CD8-positive, alpha-beta memory T cell (primary cell): ENCODE measurements around the gene INPP1. TPM values are rescaled to one million over a fixed set of nuclear protein-coding genes. Genes with fewer than 3 reads are reported as not detected.
"Not testable (repeated sequence)": the region's sequence is repeated elsewhere in the genome, so short reads cannot be mapped to it uniquely, and the experiment has no call there.

Experiments
- CTCF ChIA-PET: fragments of 350-600 bp; sonication (Branson Sonifier 250); formaldehyde crosslinking; loops from one replicate; lab custom pipeline; 2021; ENCODE audit warnings: antibody characterized with exemption; lab: Charles Lee
- POLR2A ChIA-PET: fragments of 350-600 bp; sonication (Branson Sonifier 250); formaldehyde crosslinking; loops from one replicate; lab custom pipeline; 2021; ENCODE audit warnings: antibody characterized with exemption; lab: Charles Lee
- DNase-seq, 5 donors: peaks; one replicate each; pipeline versions ENCODE4 v3.0.0 to v3.0.0-alpha.2; 2020 to 2022; ENCODE audit warnings: mixed read lengths in 1 of 5
- H3K27ac ChIP-seq: one replicate; pipeline ENCODE4 v1.7.0; 2013; ENCODE audit warnings: low read depth, mild to moderate bottlenecking, low read length, moderate library complexity
- H3K27me3 ChIP-seq: 2 replicates; pipeline ENCODE4 v1.7.0; 2013; ENCODE audit warnings: low read length, mild to moderate bottlenecking; ENCODE audit not compliant: insufficient read depth, poor library complexity, severe bottlenecking
- H3K36me3 ChIP-seq: 2 replicates; pipeline ENCODE4 v1.7.0; 2013; ENCODE audit warnings: mild to moderate bottlenecking, low read length, moderate library complexity; ENCODE audit not compliant: insufficient read depth
- H3K4me1 ChIP-seq: 2 replicates; pipeline ENCODE4 v1.7.0; 2013; ENCODE audit warnings: mild to moderate bottlenecking, low read length, moderate library complexity; ENCODE audit not compliant: insufficient read depth
- H3K4me3 ChIP-seq: 2 replicates; pipeline ENCODE4 v1.7.0; 2013; ENCODE audit warnings: mild to moderate bottlenecking, low read length
- H3K9me3 ChIP-seq: 2 replicates; pipeline ENCODE4 v1.7.0; 2013; ENCODE audit warnings: mild to moderate bottlenecking, low read length
- H3K27ac Mint-ChIP-seq, 8 donors: one replicate each; pipeline ENCODE4 v1.8.0; 2020 to 2021; ENCODE audit warnings: mixed read lengths in 8 of 8, mild to moderate bottlenecking in 6 of 8, inconsistent platforms in 3 of 8, moderate library complexity in 3 of 8
- H3K27me3 Mint-ChIP-seq, 2 donors: one replicate each; pipeline ENCODE4 v1.8.0; 2020 to 2021; ENCODE audit warnings: mixed read lengths in 2 of 2, mild to moderate bottlenecking in 1 of 2, moderate library complexity in 1 of 2
- H3K36me3 Mint-ChIP-seq, 3 donors: one replicate each; pipeline ENCODE4 v1.8.0; 2020 to 2021; ENCODE audit warnings: mixed read lengths in 3 of 3, inconsistent platforms in 1 of 3, mild to moderate bottlenecking in 1 of 3
- H3K4me1 Mint-ChIP-seq, 3 donors: one replicate each; pipeline ENCODE4 v1.8.0; 2020 to 2021; ENCODE audit warnings: mixed read lengths in 3 of 3, inconsistent platforms in 1 of 3, mild to moderate bottlenecking in 1 of 3
- H3K4me3 Mint-ChIP-seq, 7 donors: one replicate each; pipeline ENCODE4 v1.8.0; 2020 to 2021; ENCODE audit warnings: mixed read lengths in 7 of 7, mild to moderate bottlenecking in 6 of 7, moderate library complexity in 4 of 7, inconsistent platforms in 2 of 7
- H3K9me3 Mint-ChIP-seq, 5 donors: one replicate each; pipeline ENCODE4 v1.8.0; 2020 to 2022; ENCODE audit warnings: mixed read lengths in 5 of 5, mild to moderate bottlenecking in 3 of 5, moderate library complexity in 2 of 5, inconsistent platforms in 1 of 5
- polyA plus RNA-seq: library from polyadenylated mRNA; unstranded; fragments of 300-500 nt; fragmentation: Illumina TruSeq; gene quantifications from one replicate; pipeline ENCODE4 v1.2.3, GENCODE V29; 2021
- total RNA-seq, 2 experiments: library from RNA; stranded (reverse); gene quantifications; one replicate each; pipeline ENCODE4 v1.2.3, GENCODE V29; 2021

INPP1 gene
- total RNA-seq: 10 to 100 TPM; 13.4 to 15.9 TPM
- 5.5 TPM for polyA plus RNA-seq

- peak within 1 kb of the TSS; percentile 39 to 95 (median 86) for H3K27ac Mint-ChIP-seq
- H3K4me3 Mint-ChIP-seq: peak within 1 kb of the TSS; percentile 81 to 93 (median 93)
- peaks cover 14 to 29% (median 22%) of the 10 kb centered on the region in 3 donors for H3K4me1 Mint-ChIP-seq
- Histone ChIP-seq H3K9me3 (no peaks in the 10 kb centered on the region), H3K27me3 (no peaks in the 10 kb centered on the region), H3K4me3 (peak within 1 kb of the TSS; percentile 56), H3K27ac (peak within 1 kb of the TSS; percentile 13), H3K4me1 (peaks cover 14% of the 10 kb centered on the region), H3K36me3 (no peaks in the 10 kb centered on the region)
- ChIA-PET CTCF (interaction anchor here (1.2 to 1.6 kb wide), 3 partner anchors 11 to 25 kb away, joined by 4 to 8 read pairs (median 6); partner anchors contain the start of gene HIBCH), POLR2A (interaction anchor here (0.7 to 1.3 kb wide), 4 partner anchors 16 to 581 kb away, joined by 3 to 6 read pairs (median 3); partner anchors contain the start of gene OSGEPL1)
- no peaks in the 10 kb centered on the region for H3K27me3 Mint-ChIP-seq
- no peaks in the 10 kb centered on the region for H3K9me3 Mint-ChIP-seq
- peaks cover 0 to 3% (median 0%) of the 10 kb centered on the region in 3 donors for H3K36me3 Mint-ChIP-seq
- DNase-seq: peak; percentile 23 to 60 (median 29)
These were observed at the start of gene INPP1 for GRCh38 chr2:190343536-190344275. Gene INPP1 (plus strand): TSS chr2:190343589. CDS start chr2:190360103, 16,514 bp downstream.

GRCh38 chr2:190297880-190298279 lies 45.5 kb upstream of the INPP1 start:
- H3K27me3 Mint-ChIP-seq, CTCF ChIA-PET, H3K27ac ChIP-seq, H3K4me3 ChIP-seq, H3K4me3 Mint-ChIP-seq, H3K4me1 ChIP-seq, DNase-seq, H3K27me3 ChIP-seq, POLR2A ChIA-PET, H3K9me3 Mint-ChIP-seq, H3K4me1 Mint-ChIP-seq, H3K9me3 ChIP-seq: not testable (repeated sequence)
- peaks cover 17% of the 10 kb centered on the region for H3K36me3 ChIP-seq
- H3K36me3 Mint-ChIP-seq: peaks cover 32 to 69% (median 37%) of the 10 kb centered on the region in 3 donors
- H3K27ac Mint-ChIP-seq: peak overlapping the region in 1 of 8 donors; percentile 14

GRCh38 chr2:190301032-190301431 lies 42.4 kb upstream of the INPP1 start:
- Mint-ChIP-seq H3K9me3 (peaks cover 0 to 4% (median 0%) of the 10 kb centered on the region in 5 donors), H3K4me1 (peaks cover 10 to 26% (median 24%) of the 10 kb centered on the region in 3 donors), H3K36me3 (peaks cover 24 to 64% (median 33%) of the 10 kb centered on the region in 3 donors), H3K4me3 (no peak overlapping the region), H3K27ac (peak overlapping the region in 1 of 8 donors; percentile 14), H3K27me3 (no peaks in the 10 kb centered on the region)
- no peak for DNase-seq
- POLR2A ChIA-PET: no interaction called here
- no peaks in the 10 kb centered on the region for H3K4me1 ChIP-seq
- H3K27me3 ChIP-seq: no peaks in the 10 kb centered on the region
- H3K36me3 ChIP-seq: no peaks in the 10 kb centered on the region
- no peak overlapping the region for H3K4me3 ChIP-seq
- H3K27ac ChIP-seq: no peak overlapping the region
- CTCF ChIA-PET: no interaction called here
- no peaks in the 10 kb centered on the region for H3K9me3 ChIP-seq

- no peak for DNase-seq
- H3K4me3 ChIP-seq: no peak overlapping the region
- POLR2A ChIA-PET: no interaction called here
- H3K27me3 ChIP-seq: no peaks in the 10 kb centered on the region
- Mint-ChIP-seq H3K27ac (peak overlapping the region in 2 of 8 donors; percentile 7 to 15), H3K9me3 (peaks cover 0 to 4% (median 0%) of the 10 kb centered on the region in 5 donors), H3K4me3 (no peak overlapping the region), H3K36me3 (peaks cover 24 to 67% (median 30%) of the 10 kb centered on the region in 3 donors), H3K27me3 (no peaks in the 10 kb centered on the region), H3K4me1 (peaks cover 14 to 32% (median 26%) of the 10 kb centered on the region in 3 donors)
- H3K9me3 ChIP-seq: no peaks in the 10 kb centered on the region
- no peaks in the 10 kb centered on the region for H3K36me3 ChIP-seq
- no peaks in the 10 kb centered on the region for H3K4me1 ChIP-seq
- CTCF ChIA-PET: no interaction called here
- H3K27ac ChIP-seq: no peak overlapping the region
These were observed 41.3 kb upstream of the INPP1 start for GRCh38 chr2:190302052-190302451.

GRCh38 chr2:190303647-190304046 lies 39.7 kb upstream of the INPP1 start:
- ChIA-PET POLR2A (no interaction called here), CTCF (no interaction called here)
- H3K27me3 ChIP-seq: no peaks in the 10 kb centered on the region
- Mint-ChIP-seq H3K9me3 (peaks cover 0 to under 1% (median 0%) of the 10 kb centered on the region in 5 donors), H3K27me3 (no peaks in the 10 kb centered on the region), H3K4me1 (peaks cover 16 to 32% (median 32%) of the 10 kb centered on the region in 3 donors), H3K4me3 (no peak overlapping the region), H3K36me3 (peaks cover 19 to 64% (median 27%) of the 10 kb centered on the region in 3 donors), H3K27ac (peak overlapping the region in 1 of 8 donors; percentile 42)
- H3K4me1 ChIP-seq: no peaks in the 10 kb centered on the region
- no peak overlapping the region for H3K4me3 ChIP-seq
- no peak overlapping the region for H3K27ac ChIP-seq
- no peak for DNase-seq
- no peaks in the 10 kb centered on the region for H3K36me3 ChIP-seq
- H3K9me3 ChIP-seq: no peaks in the 10 kb centered on the region

GRCh38 chr2:190304404-190304803 lies 39.0 kb upstream of the INPP1 start:
- Histone ChIP-seq H3K27me3 (no peaks in the 10 kb centered on the region), H3K27ac (no peak overlapping the region), H3K9me3 (no peaks in the 10 kb centered on the region), H3K4me3 (no peak overlapping the region), H3K4me1 (no peaks in the 10 kb centered on the region), H3K36me3 (peaks cover 6% of the 10 kb centered on the region)
- DNase-seq: no peak
- Mint-ChIP-seq H3K27me3 (no peaks in the 10 kb centered on the region), H3K27ac (peak overlapping the region in 2 of 8 donors; percentile 15 to 55), H3K36me3 (peaks cover 19 to 67% (median 26%) of the 10 kb centered on the region in 3 donors), H3K4me1 (peaks cover 16 to 32% (median 32%) of the 10 kb centered on the region in 3 donors), H3K9me3 (no peaks in the 10 kb centered on the region), H3K4me3 (no peak overlapping the region)
- POLR2A ChIA-PET: no interaction called here
- CTCF ChIA-PET: no interaction called here

- H3K36me3 Mint-ChIP-seq: peaks cover 12 to 66% (median 24%) of the 10 kb centered on the region in 3 donors
- H3K4me1 ChIP-seq: no peaks in the 10 kb centered on the region
- H3K27me3 ChIP-seq: no peaks in the 10 kb centered on the region
- ChIA-PET POLR2A (no interaction called here), CTCF (interaction anchor here (0.8 kb wide), 1 partner anchor 11 kb away, joined by 3 read pairs; the partner anchor contains the start of gene HIBCH)
- DNase-seq: no peak
- no peak overlapping the region for H3K4me3 ChIP-seq
- no peaks in the 10 kb centered on the region for H3K9me3 ChIP-seq
- H3K27me3 Mint-ChIP-seq: no peaks in the 10 kb centered on the region
- H3K36me3 ChIP-seq: peaks cover 6% of the 10 kb centered on the region
- peak overlapping the region in 2 of 8 donors; percentile 21 to 83 for H3K27ac Mint-ChIP-seq
- peaks cover 18 to 47% (median 30%) of the 10 kb centered on the region in 3 donors for H3K4me1 Mint-ChIP-seq
- no peak overlapping the region for H3K27ac ChIP-seq
- no peaks in the 10 kb centered on the region for H3K9me3 Mint-ChIP-seq
- H3K4me3 Mint-ChIP-seq: no peak overlapping the region
These were observed 35.4 kb upstream of the INPP1 start for GRCh38 chr2:190308031-190308430.
